ENCODE results near the gene CLDN3. TPM values are rescaled to one million over a fixed set of nuclear protein-coding genes. Genes with fewer than 3 reads are reported as not detected.
A peak's percentile ranks its signal among the peaks of the same experiment; 100 is the strongest.

The CLDN3 gene
- total and polyA plus RNA-seq, 2 experiments from 2014 or later, result 5.6 to 11.0 TPM

- Histone ChIP-seq H3K4me1 (ENCODE audit: low read depth) (no peaks in the 10 kb centered on the region), H3K27me3 (peaks cover 39% of the 10 kb centered on the region), H3K9me3 (ENCODE audit: low read depth) (no peaks in the 10 kb centered on the region), H3K36me3 (no peaks in the 10 kb centered on the region), H3K27ac (no peak overlapping the region), H3K4me3 (no peak overlapping the region)
- DNase-seq (ENCODE audit: low read depth in 1 of 2, low spot score in 1 of 2), result no peak
- TF ChIP-seq CTCF (IDR thresholded peaks at IDR 0.05; ENCODE audit: low read depth, low read length), result no peak
Observed at GRCh38 chr7:73773700-73774517, 3.8 kb upstream of the CLDN3 start.

- Histone ChIP-seq H3K27ac (no peak overlapping the region), H3K4me3 (peak overlapping the region; percentile 39), H3K36me3 (no peaks in the 10 kb centered on the region), H3K4me1 (ENCODE audit: low read depth) (no peaks in the 10 kb centered on the region), H3K27me3 (peaks cover 42% of the 10 kb centered on the region), H3K9me3 (ENCODE audit: low read depth) (no peaks in the 10 kb centered on the region)
- no peak for DNase-seq (ENCODE audit: low read depth in 1 of 2, low spot score in 1 of 2)
- TF ChIP-seq CTCF (IDR thresholded peaks at IDR 0.05; ENCODE audit: low read depth, low read length), result no peak
Observed at GRCh38 chr7:73770860-73771670, 995 bp upstream of the CLDN3 start.

GRCh38 chr7:73769481-73770001 is 529 bp downstream of the CLDN3 start:
- Histone ChIP-seq H3K36me3 (no peaks in the 10 kb centered on the region), H3K4me1 (ENCODE audit: low read depth) (no peaks in the 10 kb centered on the region), H3K27ac (no peak overlapping the region), H3K27me3 (peaks cover 42% of the 10 kb centered on the region), H3K4me3 (peak overlapping the region; percentile 39), H3K9me3 (ENCODE audit: low read depth) (no peaks in the 10 kb centered on the region)
- TF ChIP-seq CTCF (IDR thresholded peaks at IDR 0.05; ENCODE audit: low read depth, low read length), result no peak
- DNase-seq (ENCODE audit: low read depth in 1 of 2, low spot score in 1 of 2), result no peak

GRCh38 chr7:73768641-73769480 is 1.2 kb downstream of the CLDN3 start:
- DNase-seq (ENCODE audit: low read depth in 1 of 2, low spot score in 1 of 2), result no peak
- H3K27ac ChIP-seq, result no peak overlapping the region

More at GRCh38 chr7:73768641-73769480, 1.2 kb downstream of the CLDN3 start:
- peaks cover 42% of the 10 kb centered on the region for H3K27me3 ChIP-seq
- H3K9me3 ChIP-seq (ENCODE audit: low read depth), result no peaks in the 10 kb centered on the region
- H3K4me3 ChIP-seq, result no peak overlapping the region
- no peak for TF ChIP-seq CTCF (IDR thresholded peaks at IDR 0.05; ENCODE audit: low read depth, low read length)
- no peaks in the 10 kb centered on the region for H3K36me3 ChIP-seq
- no peaks in the 10 kb centered on the region for H3K4me1 ChIP-seq (ENCODE audit: low read depth)
